Liver (tissue), 9 donors: ENCODE results near the gene NTM. TPM values are rescaled to one million over a fixed set of nuclear protein-coding genes. Genes with fewer than 3 reads are reported as not detected.
A peak's percentile ranks its signal among the peaks of the same experiment; 100 is the strongest.

Experiments
- DNase-seq: peaks from one replicate; pipeline ENCODE4 v3.0.0-alpha.2; 2017; ENCODE audit warnings: low spot score
- H3K27ac ChIP-seq, 2 donors: one replicate each; pipeline ENCODE4 v1.7.0; 2013; ENCODE audit warnings: inconsistent platforms in 2 of 2, low read length in 2 of 2, control low read depth in 1 of 2, low read depth in 1 of 2, mild to moderate bottlenecking in 1 of 2
- H3K27me3 ChIP-seq, 4 donors: one replicate each; pipeline versions ENCODE4 v1.6.1 to v1.7.0; 2013; ENCODE audit warnings: low read length in 3 of 4, inconsistent platforms in 1 of 4, mild to moderate bottlenecking in 1 of 4, moderate library complexity in 1 of 4; ENCODE audit not compliant: control insufficient read depth in 4 of 4, insufficient read depth in 4 of 4
- H3K36me3 ChIP-seq, 4 donors: one replicate each; pipeline versions ENCODE4 v1.6.1 to v1.7.0; 2013; ENCODE audit warnings: low read length in 3 of 4, mild to moderate bottlenecking in 3 of 4, low read depth in 1 of 4, moderate library complexity in 1 of 4; ENCODE audit not compliant: control insufficient read depth in 4 of 4, insufficient read depth in 3 of 4
- H3K4me1 ChIP-seq, 4 donors: one replicate each; pipeline versions ENCODE4 v1.6.1 to v1.7.0; 2013; ENCODE audit warnings: low read length in 3 of 4, mild to moderate bottlenecking in 3 of 4, moderate library complexity in 1 of 4; ENCODE audit not compliant: control insufficient read depth in 4 of 4, insufficient read depth in 4 of 4
- H3K4me3 ChIP-seq, 3 donors: one replicate each; pipeline versions ENCODE4 v1.6.1 to v1.7.0; 2013; ENCODE audit warnings: low read length in 3 of 3, control low read depth in 1 of 3, low read depth in 1 of 3, mild to moderate bottlenecking in 1 of 3
- H3K9ac ChIP-seq, 2 donors: one replicate each; pipeline ENCODE4 v1.7.0; 2013; ENCODE audit warnings: low read length in 2 of 2, mild to moderate bottlenecking in 2 of 2, moderate library complexity in 2 of 2, control low read depth in 1 of 2, low read depth in 1 of 2
- H3K9me3 ChIP-seq, 4 donors: one replicate each; pipeline versions ENCODE4 v1.6.1 to v1.7.0; 2013; ENCODE audit warnings: low read length in 3 of 4; ENCODE audit not compliant: control insufficient read depth in 4 of 4
- ATF3 ChIP-seq: IDR thresholded peaks from 2 replicates; pipeline ENCODE4 v1.6.1; 2016; ENCODE audit warnings: antibody characterized with exemption
- EGR1 ChIP-seq, 2 donors: IDR thresholded peaks; 2 replicates each; pipeline ENCODE4 v1.6.1; 2016 to 2018; ENCODE audit warnings: antibody characterized with exemption in 2 of 2, low read depth in 2 of 2
- FOXA2 ChIP-seq: IDR thresholded peaks from 2 replicates; pipeline ENCODE4 v1.6.1; 2016; ENCODE audit warnings: antibody characterized with exemption
- MAX ChIP-seq: IDR thresholded peaks from 2 replicates; pipeline ENCODE4 v1.6.1; 2016; ENCODE audit warnings: antibody characterized with exemption
- RAD21 ChIP-seq, 2 donors: IDR thresholded peaks; 2 replicates each; pipeline ENCODE4 v1.6.1; 2016; ENCODE audit warnings: antibody characterized with exemption in 2 of 2, mild to moderate bottlenecking in 2 of 2
- REST ChIP-seq: IDR thresholded peaks from 2 replicates; pipeline ENCODE4 v1.6.1; 2016; ENCODE audit warnings: antibody characterized with exemption, mild to moderate bottlenecking
- SP1 ChIP-seq: IDR thresholded peaks from 2 replicates; pipeline ENCODE4 v1.6.1; 2018; ENCODE audit warnings: antibody characterized with exemption, mild to moderate bottlenecking
- TAF1 ChIP-seq: conservative IDR thresholded peaks from 2 replicates; pipeline ENCODE4 v1.6.1; 2016; ENCODE audit warnings: antibody characterized with exemption, mild to moderate bottlenecking
- ZBTB33 ChIP-seq: IDR thresholded peaks from 2 replicates; pipeline ENCODE4 v1.6.1; 2016; ENCODE audit warnings: antibody characterized with exemption
- WGBS: extraction: QIAGEN DNeasy Blood & Tissue Kit; methylation state at CpG from one replicate; pipeline ENCODE4 v1.1.7; 2013; 5-methylcytosine and 5-hydroxymethylcytosine counted together
- polyA plus RNA-seq, 2 donors: library from polyadenylated mRNA; stranded (reverse) in 1 of 2; unstranded in 1 of 2; fragments of 200-250 nt in 1 of 2; fragments of >200 nt in 1 of 2; fragmentation: Nextera tagmentation in 1 of 2; extraction: Ambion mirVana in 1 of 2; gene quantifications; one replicate each; pipeline versions ENCODE4 v1.2.1 to v1.2.3, GENCODE V29; 2013 to 2015
- total RNA-seq, 2 donors: library from RNA; depleted of rRNA; stranded (reverse); fragments of >200 nt; gene quantifications; one replicate each; pipeline ENCODE4 v1.2.3, GENCODE V29; 2014
- TF ChIP-seq, protein P1 (sequence below): fragments of 150-350 bp; IDR thresholded peaks from 2 replicates; pipeline ENCODE4 v1.5.1; 2017; ENCODE audit warnings: improper control_type of control experiment, low read depth, low read length; ENCODE audit not compliant: missing input control
- donor health status: healthy.
- donor health status: healthy.
- donor health status: healthy.
- donor health status: healthy.
- donor health status: healthy.

NTM gene
- total and polyA plus RNA-seq, 4 donors = 0.08 to 1.1 (median 0.08) TPM; not detected in 1

DNA sequence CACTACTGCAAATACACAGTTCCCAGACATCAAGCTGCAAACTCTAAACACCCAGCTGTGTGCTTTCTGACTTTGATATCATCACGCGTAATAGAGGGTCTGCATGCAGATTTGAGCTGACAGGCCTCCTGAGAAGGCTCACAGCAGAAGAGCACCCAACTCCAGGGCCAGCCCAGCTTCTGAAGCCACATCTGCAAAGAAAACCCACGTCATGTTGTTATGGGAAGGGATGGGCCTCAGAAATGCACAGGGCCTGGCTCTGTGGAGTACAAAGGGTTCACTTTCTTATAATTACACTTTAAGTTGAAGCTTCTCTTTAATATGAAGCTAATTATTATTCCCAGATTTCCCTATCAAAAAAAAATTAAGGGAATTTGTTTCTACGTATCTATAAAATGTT, 927.9 kb downstream of the NTM start (continued):
- TF ChIP-seq, protein P1, sequence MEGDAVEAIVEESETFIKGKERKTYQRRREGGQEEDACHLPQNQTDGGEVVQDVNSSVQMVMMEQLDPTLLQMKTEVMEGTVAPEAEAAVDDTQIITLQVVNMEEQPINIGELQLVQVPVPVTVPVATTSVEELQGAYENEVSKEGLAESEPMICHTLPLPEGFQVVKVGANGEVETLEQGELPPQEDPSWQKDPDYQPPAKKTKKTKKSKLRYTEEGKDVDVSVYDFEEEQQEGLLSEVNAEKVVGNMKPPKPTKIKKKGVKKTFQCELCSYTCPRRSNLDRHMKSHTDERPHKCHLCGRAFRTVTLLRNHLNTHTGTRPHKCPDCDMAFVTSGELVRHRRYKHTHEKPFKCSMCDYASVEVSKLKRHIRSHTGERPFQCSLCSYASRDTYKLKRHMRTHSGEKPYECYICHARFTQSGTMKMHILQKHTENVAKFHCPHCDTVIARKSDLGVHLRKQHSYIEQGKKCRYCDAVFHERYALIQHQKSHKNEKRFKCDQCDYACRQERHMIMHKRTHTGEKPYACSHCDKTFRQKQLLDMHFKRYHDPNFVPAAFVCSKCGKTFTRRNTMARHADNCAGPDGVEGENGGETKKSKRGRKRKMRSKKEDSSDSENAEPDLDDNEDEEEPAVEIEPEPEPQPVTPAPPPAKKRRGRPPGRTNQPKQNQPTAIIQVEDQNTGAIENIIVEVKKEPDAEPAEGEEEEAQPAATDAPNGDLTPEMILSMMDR = no peak

DNA sequence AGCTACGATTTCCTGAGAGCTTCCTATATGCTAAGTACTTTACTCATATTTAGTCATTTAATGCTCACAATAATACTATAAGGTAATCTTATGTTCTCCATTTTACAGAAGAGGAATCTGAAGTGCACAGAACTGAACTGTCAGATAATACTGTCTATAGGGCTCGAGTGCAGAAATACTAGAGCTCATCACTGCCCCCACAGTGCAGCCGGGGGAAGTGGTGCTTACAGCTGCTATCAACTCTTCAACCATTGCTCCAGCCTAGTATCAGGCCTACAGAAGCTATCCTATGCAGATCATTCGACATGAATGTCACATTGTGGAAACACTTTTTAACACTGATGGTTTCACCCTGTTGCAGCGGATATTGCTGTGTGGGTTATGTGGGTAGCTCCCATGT, 929.9 kb downstream of the NTM start:
- 66% methylated on average over 5 of the region's 5 CpGs for WGBS
- H3K36me3 ChIP-seq = no peaks in the 10 kb centered on the region
- no peak for DNase-seq
- H3K27me3 ChIP-seq = no peaks in the 10 kb centered on the region
- H3K9ac ChIP-seq = no peak overlapping the region
- TF ChIP-seq ATF3 (no peak), EGR1 (IDR thresholded peaks at IDR 0.05; ENCODE audit: low read depth in 2 of 2) (no peak), RAD21 (IDR thresholded peaks at IDR 0.05) (peak in 1 of 2 donors; percentile 12), TAF1 (no peak), SP1 (no peak)
- no peak overlapping the region for H3K27ac ChIP-seq
- H3K9me3 ChIP-seq = no peaks in the 10 kb centered on the region
- no peak overlapping the region for H3K4me3 ChIP-seq
- no peaks in the 10 kb centered on the region for H3K4me1 ChIP-seq

DNA sequence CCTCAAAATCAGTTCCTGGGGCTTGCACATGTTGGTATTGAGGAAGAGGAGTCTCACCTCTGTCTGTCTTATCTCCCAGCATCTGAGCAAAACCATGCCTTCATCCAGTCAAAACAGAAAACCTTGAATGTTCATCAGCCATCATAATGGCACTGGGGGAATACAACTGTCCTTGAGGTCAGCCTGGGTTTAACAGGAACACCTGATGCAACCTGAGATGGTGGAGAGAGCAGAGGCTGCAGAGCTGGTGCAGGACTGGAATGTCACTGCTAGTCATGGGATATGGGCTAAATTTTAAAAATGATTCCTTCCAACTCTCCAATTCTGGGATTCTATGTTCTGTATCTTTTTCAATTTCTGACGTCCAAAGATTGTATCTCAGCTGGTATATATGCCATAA, 931.0 kb downstream of the NTM start:
- no peak for TF ChIP-seq REST
- no peak for TF ChIP-seq MAX
- no peak for TF ChIP-seq ATF3
- TF ChIP-seq ZBTB33 = no peak
- no peak for TF ChIP-seq TAF1
- no peak for TF ChIP-seq FOXA2
- WGBS = 70% methylated on average over 1 of the region's 1 CpG
- H3K4me1 ChIP-seq = no peaks in the 10 kb centered on the region
- H3K9me3 ChIP-seq = no peaks in the 10 kb centered on the region
- DNase-seq = no peak
- H3K9ac ChIP-seq = no peak overlapping the region
- no peak overlapping the region for H3K4me3 ChIP-seq
- no peaks in the 10 kb centered on the region for H3K27me3 ChIP-seq
- H3K27ac ChIP-seq = no peak overlapping the region
- H3K36me3 ChIP-seq = no peaks in the 10 kb centered on the region
